Hepatocyte (in vitro differentiated cells): ENCODE results near the gene UBASH3A. TPM values are rescaled to one million over a fixed set of nuclear protein-coding genes. Genes with fewer than 3 reads are reported as not detected.

Source experiments
- DNase-seq: peaks from one replicate; pipeline ENCODE4 v3.0.0-alpha.2; 2016; ENCODE audit warnings: low spot score
- H2AFZ ChIP-seq: fragments of 200-600 bp; sonication (generic); 2 replicates; pipeline ENCODE4 v1.6.0; 2016; ENCODE audit warnings: antibody characterized with exemption, mild to moderate bottlenecking
- H3K27ac ChIP-seq: fragments of 200-600 bp; sonication (generic); 2 replicates; pipeline ENCODE4 v1.5.1; 2016; ENCODE audit warnings: mild to moderate bottlenecking
- H3K27me3 ChIP-seq: fragments of 200-600 bp; sonication (generic); 2 replicates; pipeline ENCODE4 v1.6.1; 2016
- H3K36me3 ChIP-seq: fragments of 200-600 bp; sonication (generic); replicated peaks from 2 replicates; pipeline ENCODE4 v1.5.1; 2016; ENCODE audit warnings: low read depth; ENCODE audit not compliant: insufficient read depth
- H3K4me1 ChIP-seq: fragments of 200-600 bp; sonication (generic); 2 replicates; pipeline ENCODE4 v1.5.1; 2016; ENCODE audit warnings: mild to moderate bottlenecking, moderate library complexity; ENCODE audit not compliant: insufficient read depth
- H3K4me2 ChIP-seq: fragments of 200-600 bp; sonication (generic); 2 replicates; pipeline ENCODE4 v1.6.0; 2016
- H3K4me3 ChIP-seq: fragments of 200-600 bp; sonication (generic); 2 replicates; pipeline ENCODE4 v1.5.1; 2016; ENCODE audit warnings: mild to moderate bottlenecking
- H3K79me2 ChIP-seq: fragments of 200-600 bp; sonication (generic); 2 replicates; pipeline ENCODE4 v1.6.0; 2017; ENCODE audit warnings: mild to moderate bottlenecking
- H3K9me2 ChIP-seq: fragments of 200-600 bp; sonication (generic); replicated peaks from 2 replicates; pipeline ENCODE4 v1.6.0; 2017; ENCODE audit warnings: mild to moderate bottlenecking; ENCODE audit not compliant: insufficient read depth
- H3K9me3 ChIP-seq: fragments of 200-600 bp; sonication (generic); 2 replicates; pipeline ENCODE4 v1.5.1; 2016; ENCODE audit warnings: low read depth, mild to moderate bottlenecking
- H4K20me1 ChIP-seq: fragments of 200-600 bp; sonication (generic); 2 replicates; pipeline ENCODE4 v1.6.0; 2016; ENCODE audit warnings: mild to moderate bottlenecking; ENCODE audit not compliant: insufficient read depth, poor library complexity, severe bottlenecking
- EZH2 ChIP-seq: fragments of 200-600 bp; sonication (generic); IDR thresholded peaks from 2 replicates; pipeline ENCODE4 v1.6.1; 2016; ENCODE audit warnings: antibody characterized with exemption, mild to moderate bottlenecking, borderline replicate concordance
- EZH2phosphoT487 ChIP-seq: fragments of 200-600 bp; sonication (generic); IDR thresholded peaks from one replicate; pipeline ENCODE4 v1.6.1; 2018; ENCODE audit warnings: antibody characterized with exemption, mild to moderate bottlenecking, low read depth, moderate library complexity; ENCODE audit not compliant: unreplicated experiment, severe bottlenecking
- WGBS: methylation state at CpG from one replicate; pipeline ENCODE4 v1.1.6; 2016; ENCODE audit warnings: low lambda C conversion rate; ENCODE audit errors: missing lambda C conversion rate; 5-methylcytosine and 5-hydroxymethylcytosine counted together
- polyA plus RNA-seq: library from polyadenylated mRNA; unstranded; fragments of >200 nt; fragmentation: Nextera tagmentation; extraction: Ambion mirVana; gene quantifications from 2 replicates; pipeline ENCODE4 v1.2.1, GENCODE V29; 2016
- total RNA-seq: library from RNA; depleted of rRNA; stranded (reverse); fragments of >200 nt; gene quantifications from 2 replicates; pipeline ENCODE4 v1.2.3, GENCODE V29; 2014
- TF ChIP-seq, protein P1 (sequence below): fragments of 200-600 bp; sonication (generic); IDR thresholded peaks from 2 replicates; pipeline ENCODE4 v1.5.1; 2016; ENCODE audit warnings: antibody characterized with exemption, mild to moderate bottlenecking; ENCODE audit not compliant: poor library complexity

The UBASH3A gene
- total and polyA plus RNA-seq, 2 experiments from 2014 or later, result not detected

DNA sequence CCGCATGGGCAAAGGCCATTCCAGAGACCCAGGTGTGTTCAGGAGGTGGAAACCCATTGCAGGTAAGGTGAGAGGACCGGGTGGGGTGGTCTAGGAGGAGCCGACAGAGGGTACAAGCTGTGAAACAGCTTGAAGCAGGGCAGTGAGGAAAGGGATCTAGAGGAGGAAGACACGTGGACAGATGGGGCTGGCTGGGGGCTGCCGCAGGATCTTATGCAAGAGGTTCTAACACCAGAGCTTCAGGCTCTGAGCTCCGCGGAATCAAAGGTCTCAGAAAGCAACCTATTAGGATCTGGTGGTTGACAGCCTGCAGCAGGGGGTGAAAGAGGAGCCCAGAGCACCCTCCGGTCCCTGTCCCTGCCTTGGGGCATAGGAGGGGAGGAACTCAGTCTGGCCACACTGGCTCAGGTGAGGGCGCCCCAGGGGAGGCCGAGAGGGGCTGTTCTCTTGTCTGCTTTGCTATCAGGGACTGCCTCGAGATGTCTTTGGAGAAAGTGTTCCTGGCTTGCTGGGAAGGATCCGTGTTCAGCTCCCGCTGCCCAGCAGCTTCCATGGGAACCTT, 39.3 kb upstream of the UBASH3A start:
- TF ChIP-seq, protein P1, sequence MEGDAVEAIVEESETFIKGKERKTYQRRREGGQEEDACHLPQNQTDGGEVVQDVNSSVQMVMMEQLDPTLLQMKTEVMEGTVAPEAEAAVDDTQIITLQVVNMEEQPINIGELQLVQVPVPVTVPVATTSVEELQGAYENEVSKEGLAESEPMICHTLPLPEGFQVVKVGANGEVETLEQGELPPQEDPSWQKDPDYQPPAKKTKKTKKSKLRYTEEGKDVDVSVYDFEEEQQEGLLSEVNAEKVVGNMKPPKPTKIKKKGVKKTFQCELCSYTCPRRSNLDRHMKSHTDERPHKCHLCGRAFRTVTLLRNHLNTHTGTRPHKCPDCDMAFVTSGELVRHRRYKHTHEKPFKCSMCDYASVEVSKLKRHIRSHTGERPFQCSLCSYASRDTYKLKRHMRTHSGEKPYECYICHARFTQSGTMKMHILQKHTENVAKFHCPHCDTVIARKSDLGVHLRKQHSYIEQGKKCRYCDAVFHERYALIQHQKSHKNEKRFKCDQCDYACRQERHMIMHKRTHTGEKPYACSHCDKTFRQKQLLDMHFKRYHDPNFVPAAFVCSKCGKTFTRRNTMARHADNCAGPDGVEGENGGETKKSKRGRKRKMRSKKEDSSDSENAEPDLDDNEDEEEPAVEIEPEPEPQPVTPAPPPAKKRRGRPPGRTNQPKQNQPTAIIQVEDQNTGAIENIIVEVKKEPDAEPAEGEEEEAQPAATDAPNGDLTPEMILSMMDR, result no peak
- TF ChIP-seq EZH2 (no peak), EZH2phosphoT487 (no peak)
- H3K9me3 ChIP-seq, result no peaks in the 10 kb centered on the region
- H3K79me2 ChIP-seq, result no peaks in the 10 kb centered on the region
- peaks cover 21% of the 10 kb centered on the region for H3K4me1 ChIP-seq
- DNase-seq, result no peak
- H3K4me3 ChIP-seq, result no peak overlapping the region
- no peaks in the 10 kb centered on the region for H3K36me3 ChIP-seq
- H3K4me2 ChIP-seq, result no peak overlapping the region
- H3K27ac ChIP-seq, result no peak overlapping the region
- no peaks in the 10 kb centered on the region for H3K27me3 ChIP-seq
- no peaks in the 10 kb centered on the region for H3K9me2 ChIP-seq
- no peaks in the 10 kb centered on the region for H4K20me1 ChIP-seq
- no peak overlapping the region for H2AFZ ChIP-seq
- 89% methylated on average over 13 of the region's 13 CpGs for WGBS

- Histone ChIP-seq H3K4me3 (no peak overlapping the region), H3K4me2 (no peak overlapping the region), H3K4me1 (peaks cover 21% of the 10 kb centered on the region), H3K79me2 (no peaks in the 10 kb centered on the region), H2AFZ (no peak overlapping the region), H3K27me3 (no peaks in the 10 kb centered on the region), H3K9me2 (no peaks in the 10 kb centered on the region), H3K36me3 (no peaks in the 10 kb centered on the region), H3K9me3 (no peaks in the 10 kb centered on the region), H3K27ac (peak overlapping the region; percentile 92), H4K20me1 (no peaks in the 10 kb centered on the region)
- WGBS, result 92% methylated on average over 6 of the region's 6 CpGs
- no peak for DNase-seq
- TF ChIP-seq EZH2 (no peak), EZH2phosphoT487 (no peak)
- TF ChIP-seq, protein P1, result no peak
These were observed 37.9 kb upstream of the UBASH3A start for GRCh38 chr21:42365770-42366169.

DNA sequence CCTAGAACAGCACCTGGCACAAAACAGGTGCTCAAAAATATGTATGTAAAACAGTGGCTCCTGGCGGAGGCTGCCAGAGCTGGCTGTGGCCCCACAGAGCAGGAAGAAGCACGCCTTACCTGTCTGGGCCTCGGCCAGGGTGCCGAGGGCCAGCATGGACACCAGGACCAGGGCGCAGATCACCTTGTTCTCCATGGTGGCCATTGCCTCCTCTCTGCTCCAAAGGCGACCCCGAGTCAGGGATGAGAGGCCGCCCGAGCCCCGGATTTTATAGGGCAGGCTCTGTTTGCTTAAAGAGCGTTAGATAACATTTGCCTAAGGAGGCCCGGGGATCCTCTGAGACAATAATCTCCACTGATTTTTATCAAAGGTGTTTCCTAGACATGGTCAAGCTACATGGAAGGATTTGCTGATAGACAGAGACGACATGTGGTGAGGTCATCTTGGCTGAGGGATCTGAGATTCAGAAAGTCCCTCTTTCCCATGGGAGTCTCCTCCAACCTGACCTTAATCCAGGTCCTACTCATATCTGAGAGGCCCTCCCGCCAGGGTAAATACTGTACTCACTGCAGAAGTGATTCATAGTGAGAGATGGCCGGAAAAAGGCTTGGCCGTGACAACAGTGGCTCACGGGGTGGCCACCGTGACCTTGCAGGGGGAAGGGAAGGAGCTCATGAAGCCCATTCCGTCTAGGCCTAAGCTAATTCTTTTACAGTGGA, 37.3 kb upstream of the UBASH3A start, which contains the start of gene TFF1:
TFF1 (minus strand) TSS at position 244 of the 719 bp plus-strand sequence; CDS start at position 204, 40 bp downstream.
- Histone ChIP-seq H3K4me2 (no peak within 1 kb of the TSS), H3K36me3 (no peaks in the 10 kb centered on the region), H3K4me1 (peaks cover 21% of the 10 kb centered on the region), H3K4me3 (no peak within 1 kb of the TSS), H2AFZ (no peak within 1 kb of the TSS), H3K9me2 (no peaks in the 10 kb centered on the region), H3K27me3 (no peaks in the 10 kb centered on the region), H3K9me3 (no peaks in the 10 kb centered on the region), H4K20me1 (no peaks in the 10 kb centered on the region), H3K27ac (peak within 1 kb of the TSS; percentile 92), H3K79me2 (no peaks in the 10 kb centered on the region)
- TF ChIP-seq EZH2 (no peak), EZH2phosphoT487 (no peak)
- TF ChIP-seq, protein P1, result no peak
- DNase-seq, result peak; percentile 84
- WGBS, result 34% methylated on average over 19 of the region's 19 CpGs
